Endothelial cell of umbilical vein (primary cell): ENCODE data around the gene ASPM. TPM values are rescaled to one million over a fixed set of nuclear protein-coding genes. Genes with fewer than 3 reads are reported as not detected.
A peak's percentile ranks its signal among the peaks of the same experiment; 100 is the strongest.

Experiments used
- BruUV-seq: library from RNA; stranded (reverse); fragments of 400-500 nt; replicated peaks from 2 replicates; lab custom pipeline; 2021; lab: Mats Ljungman, UMichigan
- CTCF ChIA-PET: fragments of 300-600, 350-600 bp; sonication (Branson Sonifier 250); formaldehyde crosslinking; loops from one replicate; lab custom pipeline; 2021; ENCODE audit warnings: antibody characterized with exemption, inconsistent platforms; lab: Charles Lee
- POLR2A ChIA-PET: fragments of 300-600, 350-600 bp; sonication (Branson Sonifier 250); formaldehyde crosslinking; loops from one replicate; lab custom pipeline; 2021; ENCODE audit warnings: antibody characterized with exemption, inconsistent platforms; lab: Charles Lee
- DNase-seq: peaks from one replicate; pipeline ENCODE4 v3.0.0-alpha.2; 2011; ENCODE audit warnings: low read depth, low spot score
- FAIRE-seq: peaks from 2 replicates; lab custom pipeline; 2011; peaks lifted over from hg19 to GRCh38; lab: Jason Lieb, UNC
- H2AFZ ChIP-seq: 2 replicates; pipeline ENCODE4 v1.6.0; 2012; ENCODE audit warnings: low read depth, low read length, control low read depth, inconsistent platforms
- H3K27ac ChIP-seq: 2 replicates; pipeline ENCODE4 v1.5.1; 2011; ENCODE audit warnings: low read depth, mild to moderate bottlenecking, control low read depth, low read length, moderate library complexity; ENCODE audit not compliant: insufficient read depth
- H3K27me3 ChIP-seq, 2 experiments: 2 replicates each; pipeline versions ENCODE4 v1.6.0 to v1.6.1; 2011; ENCODE audit warnings: low read length in 2 of 2, mixed read lengths in 1 of 2; ENCODE audit not compliant: control insufficient read depth in 2 of 2, insufficient read depth in 2 of 2
- H3K36me3 ChIP-seq, 2 experiments: 2 replicates in 1 of 2; 3 replicates in 1 of 2; pipeline ENCODE4 v1.5.1; 2011; ENCODE audit warnings: low read length in 2 of 2, mild to moderate bottlenecking in 1 of 2, moderate library complexity in 1 of 2; ENCODE audit not compliant: control insufficient read depth in 2 of 2, insufficient read depth in 2 of 2; ENCODE audit errors: extremely low read depth in 1 of 2
- H3K4me1 ChIP-seq: 3 replicates; pipeline ENCODE4 v1.5.1; 2011; ENCODE audit warnings: mild to moderate bottlenecking, low read length; ENCODE audit not compliant: control insufficient read depth, insufficient read depth; ENCODE audit errors: extremely low read depth
- H3K4me2 ChIP-seq: 2 replicates; pipeline ENCODE4 v1.6.1; 2011; ENCODE audit warnings: low read length, control low read depth, mixed read lengths; ENCODE audit not compliant: insufficient read depth
- H3K4me3 ChIP-seq, 3 experiments: fragments of 200-600 bp in 1 of 3; sonication (generic), shearing (Covaris generic) in 1 of 3; replicated peaks in 1 of 3; 2 replicates each; pipeline ENCODE4 v1.5.1; 2011 to 2016; ENCODE audit warnings: control low read depth in 3 of 3, low read length in 3 of 3, mild to moderate bottlenecking in 2 of 3, inconsistent platforms in 1 of 3, low read depth in 1 of 3, moderate library complexity in 1 of 3; ENCODE audit not compliant: insufficient read depth in 1 of 3
- H3K79me2 ChIP-seq: 2 replicates; pipeline ENCODE4 v1.6.0; 2012; ENCODE audit warnings: low read length, inconsistent platforms; ENCODE audit not compliant: control insufficient read depth, insufficient read depth
- H3K9ac ChIP-seq: replicated peaks from 2 replicates; pipeline ENCODE3; 2011; ENCODE audit warnings: low read length, control low read depth; ENCODE audit not compliant: insufficient read depth; ENCODE audit errors: extremely low read depth
- H3K9me1 ChIP-seq: replicated peaks from 3 replicates; pipeline ENCODE4 v1.6.0; 2011; ENCODE audit warnings: mild to moderate bottlenecking, low read length; ENCODE audit not compliant: control insufficient read depth, insufficient read depth; ENCODE audit errors: extremely low read depth
- H3K9me3 ChIP-seq: replicated peaks from 2 replicates; pipeline ENCODE4 v1.5.1; 2012; ENCODE audit warnings: low read length, inconsistent platforms; ENCODE audit not compliant: control insufficient read depth, insufficient read depth
- H4K20me1 ChIP-seq: replicated peaks from 2 replicates; pipeline ENCODE3; 2011; ENCODE audit warnings: mild to moderate bottlenecking, low read length; ENCODE audit not compliant: control insufficient read depth, insufficient read depth; ENCODE audit errors: extremely low read depth
- CTCF ChIP-seq, 2 donors: IDR thresholded peaks; 1 replicate in 1 of 2; 2 replicates in 1 of 2; pipeline ENCODE4 v1.5.1; 2011; ENCODE audit warnings: low read length in 2 of 2, mild to moderate bottlenecking in 2 of 2, moderate library complexity in 2 of 2, control low read depth in 1 of 2, inconsistent platforms in 1 of 2, low read depth in 1 of 2; ENCODE audit not compliant: insufficient read depth in 1 of 2; ENCODE audit errors: extremely low read depth in 1 of 2
- FOS ChIP-seq: IDR thresholded peaks from 2 replicates; pipeline ENCODE4 v1.6.1; 2011; ENCODE audit warnings: mild to moderate bottlenecking, low read length, moderate library complexity, borderline replicate concordance; ENCODE audit not compliant: insufficient read depth
- GATA2 ChIP-seq: IDR thresholded peaks from 2 replicates; pipeline ENCODE4 v1.7.0; 2011; ENCODE audit warnings: low read depth, mild to moderate bottlenecking, moderate library complexity, mixed read lengths, low read length; ENCODE audit not compliant: insufficient read length, insufficient read depth
- MAX ChIP-seq: IDR thresholded peaks from 2 replicates; pipeline ENCODE4 v1.6.1; 2011; ENCODE audit not compliant: insufficient read depth, insufficient read length
- dilution Hi-C: fragments of 300-500 bp; cut with MboI; formaldehyde crosslinking; loops from one replicate; pipeline ENCODE4 v1.15.0; 2019; ENCODE audit warnings: low sequenced_read_pairs; ENCODE audit not compliant: extremely low pct_ligation_motif_present
- intact Hi-C: fragments of 100-400 bp; cut with micrococcal nuclease; formaldehyde crosslinking; loops from one replicate; pipeline ENCODE4 v1.10.0; 2022
- polyA plus RNA-seq, 4 experiments: library from polyadenylated mRNA; depleted of rRNA in 3 of 4; stranded (reverse) in 3 of 4; unstranded in 1 of 4; fragments of >200 nt; gene quantifications; 2 replicates each; pipeline versions ENCODE4 v1.2.1 to v1.2.3, GENCODE V29; 2011 to 2012; ENCODE audit warnings: missing spikeins in 1 of 4
- total RNA-seq: library from RNA; stranded (reverse); gene quantifications from 2 replicates; pipeline ENCODE4 v1.2.3, GENCODE V29; 2021

The ASPM gene
- total and polyA plus RNA-seq, 2 donors (not counting 3 experiments of a cell fraction or from before 2014, with no cell fraction given): 5.3 to 55.1 TPM

- Histone ChIP-seq H4K20me1 (no peaks in the 10 kb centered on the region), H3K4me3 (no peak overlapping the region), H3K4me2 (no peak overlapping the region), H3K9me3 (no peaks in the 10 kb centered on the region), H3K79me2 (no peaks in the 10 kb centered on the region), H3K27ac (no peak overlapping the region), H2AFZ (no peak overlapping the region), H3K4me1 (peaks cover 6% of the 10 kb centered on the region), H3K27me3 (no peaks in the 10 kb centered on the region), H3K9ac (no peak overlapping the region), H3K9me1 (no peaks in the 10 kb centered on the region), H3K36me3 (no peaks in the 10 kb centered on the region)
- ChIA-PET CTCF (interaction anchor here (0.6 to 3.0 kb wide), 27 partner anchors 8 to 346 kb away, joined by 3 to 105 read pairs (median 5); no protein-coding TSS in a partner anchor), POLR2A (no interaction called here)
- dilution Hi-C loops (no loop called here), intact Hi-C loops (loop anchor here (1.0 kb wide), 2 partner anchors 155 to 177 kb away; no protein-coding TSS in a partner anchor)
- BruUV-seq: no TSS peak
- FAIRE-seq: peak; percentile 77
- TF ChIP-seq FOS (no peak), CTCF (IDR thresholded peaks at IDR 0.05; ENCODE audit: extremely low read depth in 1 of 2, insufficient read depth in 1 of 2, low read depth in 1 of 2, low read length in 2 of 2) (peak; percentile 32 to 47), GATA2 (no peak), MAX (no peak)
- peak; percentile 46 for DNase-seq
These were observed 33.9 kb upstream of the ASPM start for GRCh38 chr1:197180252-197180878.
